Ovary (tissue), 3 donors: ENCODE data around the gene TBC1D8.
A peak's percentile ranks its signal among the peaks of the same experiment; 100 is the strongest.

Source experiments
- CTCF ChIP-seq, 3 donors: fragments of 450-650 bp in 2 of 3; fragments of 200-600 bp in 1 of 3; IDR thresholded peaks; one replicate each; pipeline versions ENCODE4 v1.5.1 to v1.8.0; 2016 to 2022; ENCODE audit warnings: antibody characterized with exemption in 3 of 3, mild to moderate bottlenecking in 1 of 3
- POLR2A ChIP-seq: fragments of 450-650 bp; IDR thresholded peaks from one replicate; pipeline ENCODE4 v1.6.1; 2017; ENCODE audit warnings: antibody characterized with exemption, mild to moderate bottlenecking, moderate library complexity
- donor health status: DM: no; HTN: no; CAD: no.

GRCh38 chr2:101036562-101036961, 114.6 kb downstream of the TBC1D8 start:
- peak in 1 of 3 donors; percentile 16 for TF ChIP-seq CTCF (IDR thresholded peaks at IDR 0.05)
- no peak for TF ChIP-seq POLR2A
